Activated T-cell treated with anti-CD3 and anti-CD28 coated beads, Interleukin-2, amount 50 U/mL, for 4 hours (primary cell): ENCODE results near the gene SETD6. TPM values are rescaled to one million over a fixed set of nuclear protein-coding genes. Genes with fewer than 3 reads are reported as not detected.
"Not testable (repeated sequence)": the region's sequence is repeated elsewhere in the genome, so short reads cannot be mapped to it uniquely, and the experiment has no call there.

Source experiments
- ATAC-seq, 2 donors: fragments of 200-7000 bp; cut with Tn5 transposase; one replicate each; pipeline ENCODE4 v1.10.0; 2021
- DNase-seq: peaks from one replicate; pipeline ENCODE4 v3.0.0-alpha.2; 2020
- H3K27me3 Mint-ChIP-seq: one replicate; pipeline ENCODE4 v1.8.0; 2021; ENCODE audit warnings: low read depth, mixed read lengths
- H3K36me3 Mint-ChIP-seq: one replicate; pipeline ENCODE4 v1.8.0; 2022; ENCODE audit warnings: mixed read lengths; ENCODE audit not compliant: insufficient read depth
- H3K4me1 Mint-ChIP-seq: one replicate; pipeline ENCODE4 v1.8.0; 2021; ENCODE audit warnings: low read depth, mixed read lengths
- H3K4me3 Mint-ChIP-seq: one replicate; pipeline ENCODE4 v1.8.0; 2021; ENCODE audit warnings: mild to moderate bottlenecking, moderate library complexity, mixed read lengths
- H3K9me3 Mint-ChIP-seq: one replicate; pipeline ENCODE4 v1.8.0; 2021; ENCODE audit warnings: mixed read lengths
- total RNA-seq, 3 donors: library from RNA; stranded (reverse); gene quantifications; one replicate each; pipeline ENCODE4 v1.2.1, GENCODE V29; 2021

SETD6 gene
- total RNA-seq, 3 donors from 2014 or later: 31.7 to 36.5 (median 33.3) TPM

DNA sequence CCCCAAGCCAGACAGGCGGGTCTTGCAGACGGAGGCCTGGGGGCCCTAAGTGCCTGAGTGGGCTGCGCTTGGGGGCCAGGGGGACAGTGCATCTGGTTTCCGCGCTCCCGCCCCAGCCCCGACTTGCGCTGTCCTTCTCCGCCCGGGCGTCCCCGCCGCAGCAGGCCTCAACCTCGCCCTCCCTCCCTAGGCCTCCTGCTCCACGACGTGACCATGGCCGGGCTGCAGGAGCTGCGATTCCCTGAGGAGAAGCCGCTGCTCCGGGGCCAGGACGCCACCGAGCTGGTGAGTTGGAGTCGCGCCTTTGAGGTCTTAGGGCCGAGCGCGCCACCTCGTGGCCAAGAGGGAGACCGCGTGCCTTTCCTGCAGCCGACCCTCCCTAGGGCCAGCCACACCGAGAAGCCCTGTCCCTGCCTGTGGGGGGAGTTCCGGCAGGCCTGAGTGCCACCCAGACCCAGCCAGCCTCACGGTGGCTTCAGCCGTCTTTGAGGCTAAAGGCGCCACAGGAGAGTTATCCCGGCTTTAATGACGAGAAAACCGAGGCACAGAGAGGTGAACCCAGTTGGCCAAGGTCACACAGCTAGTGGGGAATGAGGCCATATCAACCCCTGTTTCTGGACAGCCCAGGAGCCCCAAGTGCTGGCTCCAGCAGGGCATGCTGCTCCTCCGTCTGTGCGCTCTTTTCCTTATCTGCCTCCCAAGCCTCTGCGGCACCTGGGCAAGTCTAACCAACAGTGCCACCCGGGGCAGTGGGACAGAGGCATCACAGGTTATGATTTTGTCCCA, 27.6 kb upstream of the SETD6 start:
- peaks cover 3% of the 10 kb centered on the region for H3K27me3 Mint-ChIP-seq
- no peaks in the 10 kb centered on the region for H3K36me3 Mint-ChIP-seq
- ATAC-seq (peak; percentile 89 to 95), DNase-seq (peak; percentile 69)
- H3K4me3 Mint-ChIP-seq: no peak overlapping the region
- H3K4me1 Mint-ChIP-seq: no peaks in the 10 kb centered on the region
- H3K9me3 Mint-ChIP-seq: no peaks in the 10 kb centered on the region

DNA sequence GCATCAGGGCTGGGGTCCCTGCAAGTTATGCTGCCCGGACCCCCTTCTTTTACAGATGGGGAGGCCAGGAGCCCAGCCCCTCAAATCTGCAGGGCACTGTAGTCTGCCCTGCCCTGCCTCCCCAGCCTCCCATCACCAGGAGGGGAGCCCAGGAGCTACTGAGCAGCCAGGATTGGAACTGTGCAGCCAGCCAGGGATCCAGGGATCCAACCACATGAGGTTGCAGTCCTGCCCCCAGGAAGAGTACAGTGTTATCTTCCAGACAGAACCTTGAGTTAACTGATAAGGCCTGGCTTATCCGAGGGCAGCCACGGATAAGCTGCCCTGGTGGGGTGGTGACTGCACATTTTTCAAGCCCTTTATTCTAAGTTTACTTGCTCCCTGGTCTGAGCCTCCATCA, 26.8 kb upstream of the SETD6 start:
- no peaks in the 10 kb centered on the region for H3K36me3 Mint-ChIP-seq
- ATAC-seq (no peak), DNase-seq (no peak)
- no peaks in the 10 kb centered on the region for H3K4me1 Mint-ChIP-seq
- no peaks in the 10 kb centered on the region for H3K9me3 Mint-ChIP-seq
- no peak overlapping the region for H3K4me3 Mint-ChIP-seq
- peaks cover 5% of the 10 kb centered on the region for H3K27me3 Mint-ChIP-seq

DNA sequence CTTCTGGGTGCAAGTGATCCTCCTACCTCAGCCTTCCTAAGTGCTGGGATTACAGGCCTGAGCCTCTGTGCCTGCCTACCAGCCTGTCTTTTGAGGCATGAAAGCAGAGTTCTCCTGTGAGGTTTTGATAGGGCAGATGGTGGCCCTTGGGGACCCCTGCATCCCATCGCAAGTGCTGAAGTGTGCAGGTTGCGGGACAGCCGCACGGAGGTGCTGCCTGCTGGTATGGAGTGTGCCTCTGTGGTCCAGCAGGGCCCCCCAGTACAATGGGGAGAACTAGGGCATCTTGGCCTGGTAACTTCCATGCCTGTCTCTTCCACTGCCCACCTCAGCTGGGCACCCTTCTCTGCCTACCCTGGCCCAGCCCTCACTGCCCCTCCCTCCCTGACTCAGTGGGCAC, 25.3 kb upstream of the SETD6 start:
- H3K4me3 Mint-ChIP-seq: no peak overlapping the region
- H3K36me3 Mint-ChIP-seq: no peaks in the 10 kb centered on the region
- no peak for DNase-seq
- H3K9me3 Mint-ChIP-seq: no peaks in the 10 kb centered on the region
- peaks cover 5% of the 10 kb centered on the region for H3K27me3 Mint-ChIP-seq
- ATAC-seq: no peak
- no peaks in the 10 kb centered on the region for H3K4me1 Mint-ChIP-seq

DNA sequence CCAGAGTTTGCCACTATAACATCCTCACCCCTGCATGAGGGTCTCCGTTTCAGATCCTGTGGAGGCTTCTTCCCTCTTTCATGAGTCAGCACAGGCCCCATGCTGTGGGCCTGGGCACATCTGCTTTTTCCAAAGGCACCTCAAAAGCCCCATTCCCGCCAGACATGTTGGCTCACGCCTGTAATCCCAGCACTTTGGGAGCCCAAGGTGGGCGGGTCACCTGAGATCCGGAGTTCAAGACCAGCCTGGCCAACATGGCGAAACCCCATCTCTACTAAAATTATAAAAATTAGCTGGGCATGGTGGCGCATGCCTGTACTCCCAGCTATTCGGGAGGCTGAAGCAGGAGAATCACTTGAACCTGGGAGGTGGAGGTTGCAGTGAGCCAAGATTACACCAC, 24.8 kb upstream of the SETD6 start:
- not testable (repeated sequence) for ATAC-seq, DNase-seq, H3K4me1 Mint-ChIP-seq

DNA sequence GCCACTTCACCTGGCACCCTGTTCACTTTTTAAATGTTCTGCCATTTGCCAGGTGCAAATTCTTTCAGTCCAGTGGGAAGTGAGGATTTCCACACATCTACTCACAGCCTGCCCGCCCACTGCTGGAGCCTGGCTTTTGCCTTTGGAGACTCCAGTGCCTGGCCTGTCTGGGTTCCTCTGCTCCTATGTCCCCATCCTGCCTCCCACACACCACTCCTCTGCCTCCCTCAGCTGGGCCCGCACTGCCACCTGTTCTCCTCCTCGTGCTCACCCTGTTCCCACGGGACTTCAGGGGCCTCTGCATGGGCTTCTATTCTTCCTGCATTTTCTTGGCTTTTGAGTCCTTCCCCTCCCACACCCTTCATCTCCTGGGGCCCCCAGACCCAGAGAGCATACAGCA, 23.3 kb upstream of the SETD6 start:
- no peak for ATAC-seq
- H3K4me3 Mint-ChIP-seq: no peak overlapping the region
- no peaks in the 10 kb centered on the region for H3K36me3 Mint-ChIP-seq
- H3K4me1 Mint-ChIP-seq: no peaks in the 10 kb centered on the region
- DNase-seq: no peak
- H3K27me3 Mint-ChIP-seq: peaks cover 8% of the 10 kb centered on the region
- H3K9me3 Mint-ChIP-seq: no peaks in the 10 kb centered on the region

More for the DNA sequence above, 24.8 kb upstream of the SETD6 start:
- not testable (repeated sequence) for H3K4me3 Mint-ChIP-seq, H3K9me3 Mint-ChIP-seq, H3K27me3 Mint-ChIP-seq, H3K36me3 Mint-ChIP-seq

DNA sequence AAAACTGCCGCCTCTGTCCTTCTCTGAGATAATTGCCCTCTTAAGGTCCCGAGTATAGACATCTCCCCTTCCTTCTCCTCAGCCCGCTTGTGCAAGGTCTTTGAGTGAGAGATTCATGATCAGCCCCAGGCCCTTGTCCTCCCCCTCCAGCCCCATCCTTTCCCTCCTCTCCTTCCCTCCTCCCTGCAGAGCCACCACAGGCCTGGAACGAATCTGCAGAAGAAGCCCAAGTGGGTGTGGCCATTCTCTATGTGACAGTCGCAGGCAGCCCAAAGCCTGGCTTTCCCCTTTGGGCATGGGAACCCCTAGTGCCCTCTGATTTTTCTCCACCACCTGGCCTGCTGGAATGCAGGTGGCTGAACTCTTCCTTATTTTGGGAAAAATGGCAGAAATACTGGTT, 22.6 kb upstream of the SETD6 start:
- Mint-ChIP-seq H3K9me3 (no peaks in the 10 kb centered on the region), H3K4me1 (no peaks in the 10 kb centered on the region), H3K36me3 (no peaks in the 10 kb centered on the region), H3K27me3 (peaks cover 8% of the 10 kb centered on the region), H3K4me3 (no peak overlapping the region)
- DNase-seq (no peak), ATAC-seq (no peak)

DNA sequence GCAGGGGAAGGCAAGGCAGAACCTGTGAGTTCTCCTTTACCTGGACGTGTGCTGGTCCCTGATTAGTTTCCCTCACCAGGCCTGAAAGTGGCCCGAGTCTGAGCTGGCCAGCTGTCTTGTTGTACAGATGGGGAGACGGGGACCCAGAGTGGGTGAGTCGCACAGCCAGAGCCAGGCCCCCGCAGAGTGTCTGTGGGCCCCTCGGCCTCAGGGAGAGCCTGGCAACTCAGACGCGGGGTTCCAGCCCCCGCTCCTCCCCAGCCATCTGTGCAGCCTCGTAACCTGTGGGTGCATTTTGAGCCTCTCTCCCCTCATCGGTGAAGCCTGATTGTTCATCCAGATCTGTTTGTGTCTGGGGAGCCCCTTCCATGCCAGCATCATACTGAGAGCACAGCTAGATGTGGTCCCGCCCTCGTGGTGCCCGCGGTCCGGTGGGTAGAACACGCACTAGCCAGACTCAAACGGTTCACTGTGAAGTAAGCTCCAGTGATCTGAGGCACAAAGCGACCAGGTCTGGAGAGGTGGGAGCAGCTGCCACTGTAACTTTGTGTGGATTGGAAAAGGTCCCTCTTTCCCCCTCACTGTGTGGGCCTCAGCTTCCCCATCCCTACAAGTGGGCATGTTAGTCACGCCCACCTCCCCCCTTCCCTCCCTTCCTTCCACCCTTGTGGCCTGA, 21.4 kb upstream of the SETD6 start:
- ATAC-seq: no peak
- peaks cover 8% of the 10 kb centered on the region for H3K27me3 Mint-ChIP-seq
- no peaks in the 10 kb centered on the region for H3K9me3 Mint-ChIP-seq
- H3K4me1 Mint-ChIP-seq: no peaks in the 10 kb centered on the region
- DNase-seq: no peak
- H3K36me3 Mint-ChIP-seq: no peaks in the 10 kb centered on the region
- H3K4me3 Mint-ChIP-seq: no peak overlapping the region

DNA sequence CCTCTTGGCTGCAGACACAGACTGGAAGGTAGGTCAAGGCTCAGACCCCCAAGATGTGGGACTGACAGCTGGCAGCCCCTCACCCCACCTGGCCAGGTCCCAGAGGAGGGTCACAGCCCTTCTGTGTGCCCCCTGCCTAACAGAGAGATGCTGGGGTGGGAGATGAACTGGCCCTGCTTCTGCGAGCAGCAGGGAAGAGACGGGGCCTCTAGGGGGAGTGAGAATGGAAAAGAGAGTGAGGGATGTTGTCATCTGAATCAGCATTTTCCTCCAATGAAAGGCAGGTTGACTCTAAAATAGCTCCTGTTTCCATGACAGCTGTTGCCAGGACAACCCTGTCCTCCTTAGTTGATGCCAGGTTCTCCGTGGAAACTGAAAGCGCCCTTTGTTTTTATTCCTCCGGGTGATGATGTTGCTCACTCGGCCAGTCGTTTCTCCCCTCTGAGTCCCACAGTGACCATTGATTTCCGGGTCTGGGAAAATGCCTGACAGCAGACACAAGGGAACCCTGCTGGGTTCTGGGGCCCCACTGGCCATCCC, 20.3 kb upstream of the SETD6 start:
- DNase-seq (peak; percentile 48), ATAC-seq (peak; percentile 71 to 85)
- H3K27me3 Mint-ChIP-seq: peaks cover 8% of the 10 kb centered on the region
- no peak overlapping the region for H3K4me3 Mint-ChIP-seq
- no peaks in the 10 kb centered on the region for H3K4me1 Mint-ChIP-seq
- no peaks in the 10 kb centered on the region for H3K36me3 Mint-ChIP-seq
- H3K9me3 Mint-ChIP-seq: no peaks in the 10 kb centered on the region

DNA sequence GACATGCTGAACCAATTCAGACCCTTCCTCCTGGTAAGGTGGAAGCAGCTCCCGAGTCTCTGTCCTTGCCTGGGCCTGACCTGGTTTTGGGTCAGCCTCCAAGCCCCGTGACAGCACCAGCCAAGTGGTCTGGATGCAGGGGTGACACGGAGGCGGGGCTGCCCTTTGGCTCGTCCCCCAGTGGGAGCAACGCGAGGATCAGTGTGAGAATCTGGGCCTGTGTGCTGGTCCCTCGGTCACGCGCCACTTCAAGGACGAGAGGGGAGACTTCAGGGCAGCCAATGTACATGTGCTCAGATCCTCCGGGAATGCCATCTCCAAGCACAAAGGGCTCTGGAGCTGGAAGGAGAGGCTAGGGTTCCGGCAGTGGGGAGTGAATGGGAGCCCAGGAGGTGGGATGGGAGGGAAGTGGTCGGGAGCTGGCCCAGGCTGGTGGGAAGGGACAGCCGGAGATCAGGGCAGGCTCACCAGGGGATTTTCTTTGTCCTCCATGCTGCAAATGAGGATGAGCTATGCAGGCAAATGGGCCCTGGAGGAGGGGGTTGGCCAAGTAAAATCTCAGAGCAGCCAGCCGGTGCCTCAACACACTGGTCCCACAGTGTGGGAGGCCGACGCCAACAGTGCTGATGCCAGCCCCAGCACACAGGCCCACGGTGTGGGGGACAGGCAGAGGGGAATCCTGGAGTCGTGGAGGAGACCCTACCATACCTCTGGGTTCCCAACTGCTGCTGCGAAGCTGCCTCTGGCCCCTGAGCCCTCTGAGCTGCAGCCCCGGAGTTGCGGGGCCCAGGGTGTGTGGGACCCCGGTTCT, 19.6 kb upstream of the SETD6 start:
- Mint-ChIP-seq H3K4me3 (no peak overlapping the region), H3K36me3 (no peaks in the 10 kb centered on the region)

DNA sequence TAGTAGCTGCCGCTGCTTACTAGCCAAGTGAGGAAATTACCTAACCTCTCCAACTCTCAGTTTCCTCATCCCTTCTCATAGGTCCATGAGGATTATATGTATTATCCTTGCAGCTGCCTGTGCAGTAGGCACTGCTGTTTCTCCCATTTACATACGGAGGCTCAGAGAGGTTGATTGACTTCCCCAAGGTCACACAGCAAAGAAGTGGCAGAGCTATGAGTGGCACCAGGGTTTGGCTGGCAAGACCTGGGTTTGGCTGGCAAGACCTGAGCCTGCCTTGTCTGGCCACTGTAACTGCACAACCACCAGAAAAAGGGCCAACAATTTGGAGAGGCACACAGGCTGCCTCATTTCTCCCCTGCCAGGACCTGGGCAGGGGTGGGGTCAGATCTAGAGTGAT, 17.8 kb upstream of the SETD6 start:
- no peaks in the 10 kb centered on the region for H3K36me3 Mint-ChIP-seq
- peaks cover 5% of the 10 kb centered on the region for H3K4me1 Mint-ChIP-seq
- DNase-seq: no peak
- no peaks in the 10 kb centered on the region for H3K9me3 Mint-ChIP-seq
- H3K27me3 Mint-ChIP-seq: peaks cover 9% of the 10 kb centered on the region
- H3K4me3 Mint-ChIP-seq: no peak overlapping the region
- ATAC-seq: no peak

More for the DNA sequence above, 19.6 kb upstream of the SETD6 start:
- peaks cover 6% of the 10 kb centered on the region for H3K27me3 Mint-ChIP-seq
- ATAC-seq: no peak
- no peak for DNase-seq
- H3K4me1 Mint-ChIP-seq: no peaks in the 10 kb centered on the region
- no peaks in the 10 kb centered on the region for H3K9me3 Mint-ChIP-seq

DNA sequence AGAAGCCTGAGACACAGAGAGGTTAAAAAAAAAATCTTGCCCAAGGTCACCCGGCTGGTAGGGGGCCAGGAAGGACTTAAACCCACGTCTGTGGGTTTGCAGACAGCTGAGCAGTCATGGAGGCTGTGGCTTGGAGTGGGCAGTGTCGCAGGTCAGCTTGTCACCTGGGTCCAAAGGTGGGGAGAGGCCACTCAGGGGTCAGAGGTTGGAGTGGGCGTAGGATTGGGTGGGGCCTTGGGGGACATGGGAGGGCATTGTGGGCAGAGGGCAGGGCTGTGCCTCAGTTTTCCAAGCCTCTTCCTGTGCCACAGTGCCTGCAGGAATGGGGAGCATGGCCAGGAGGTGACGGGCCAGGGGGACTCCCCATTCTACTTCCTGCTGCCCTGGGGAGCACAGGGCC, 17.4 kb upstream of the SETD6 start:
- H3K36me3 Mint-ChIP-seq: no peaks in the 10 kb centered on the region
- no peak for DNase-seq
- H3K4me1 Mint-ChIP-seq: peaks cover 5% of the 10 kb centered on the region
- H3K27me3 Mint-ChIP-seq: peaks cover 11% of the 10 kb centered on the region
- ATAC-seq: no peak
- H3K9me3 Mint-ChIP-seq: no peaks in the 10 kb centered on the region
- H3K4me3 Mint-ChIP-seq: no peak overlapping the region

DNA sequence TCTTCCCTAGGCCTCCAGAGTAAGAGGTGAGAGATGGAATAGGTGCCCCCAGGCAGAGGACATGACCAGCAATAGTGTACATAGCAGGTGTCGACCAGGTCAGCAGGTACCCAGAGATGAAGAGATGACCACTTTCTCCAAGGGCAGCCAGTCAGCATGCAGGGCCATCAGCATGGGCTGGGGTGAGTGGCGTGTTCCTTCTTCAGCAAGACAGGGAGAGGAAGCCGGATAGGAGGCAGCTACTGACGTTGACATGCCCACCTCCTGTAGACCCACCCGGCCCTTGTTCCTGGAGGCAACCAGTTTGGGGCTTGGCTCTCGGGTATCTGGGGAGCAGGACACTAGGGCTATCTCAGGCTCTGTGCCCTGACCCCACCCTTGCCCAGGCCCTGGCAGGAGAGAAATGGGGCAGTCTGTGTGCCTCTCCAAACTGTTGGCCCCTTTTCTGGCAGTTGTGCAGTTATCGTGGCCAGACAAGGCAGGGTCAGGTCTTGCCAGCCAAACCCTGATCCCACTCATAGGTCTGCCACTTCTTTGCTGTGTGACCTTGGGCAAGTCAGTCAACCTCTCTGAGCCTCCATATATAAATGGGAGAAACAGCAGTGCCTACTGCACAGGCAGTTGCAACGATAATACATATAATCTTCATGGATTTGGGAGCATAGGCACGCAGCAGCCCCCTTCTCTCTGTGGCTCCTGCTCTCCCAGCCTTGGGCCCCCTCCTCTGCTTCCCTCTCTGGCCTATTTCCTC, 16.8 kb upstream of the SETD6 start:
- Mint-ChIP-seq H3K27me3 (peaks cover 12% of the 10 kb centered on the region), H3K4me1 (peaks cover 5% of the 10 kb centered on the region), H3K4me3 (no peak overlapping the region), H3K9me3 (no peaks in the 10 kb centered on the region), H3K36me3 (no peaks in the 10 kb centered on the region)
- DNase-seq (no peak), ATAC-seq (no peak)

DNA sequence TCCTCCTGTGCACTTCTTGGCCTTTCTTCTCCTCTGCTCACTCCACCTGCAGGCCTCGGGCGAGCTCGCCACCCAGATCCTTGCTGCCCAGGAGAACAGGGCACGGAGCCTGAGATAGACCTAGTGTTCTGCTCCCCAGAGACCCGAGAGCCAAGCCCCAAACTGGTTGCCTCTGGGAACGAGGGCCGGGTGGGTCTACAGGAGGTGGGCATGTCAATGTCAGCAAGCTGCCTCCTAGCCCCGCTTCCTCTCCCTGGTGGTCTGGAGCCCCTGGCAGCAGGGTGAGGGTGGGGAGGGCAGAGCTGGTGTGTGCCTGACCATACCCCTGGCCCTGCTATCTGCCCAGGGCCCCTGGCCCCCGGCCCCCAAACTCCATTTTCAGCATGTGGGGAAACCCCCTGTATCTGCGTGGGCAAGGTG, 16.2 kb upstream of the SETD6 start:
- ATAC-seq (no peak), DNase-seq (no peak)
- Mint-ChIP-seq H3K9me3 (no peaks in the 10 kb centered on the region), H3K4me3 (no peak overlapping the region), H3K4me1 (peaks cover 5% of the 10 kb centered on the region), H3K36me3 (no peaks in the 10 kb centered on the region), H3K27me3 (peaks cover 12% of the 10 kb centered on the region)
